Choroid plexus epithelial cell (primary cell): Measurements from ENCODE around the gene GRAMD2A.
"Not testable (repeated sequence)": the region's sequence is repeated elsewhere in the genome, so short reads cannot be mapped to it uniquely, and the experiment has no call there.

ENCODE experiments used
- DNase-seq: peaks from one replicate; pipeline ENCODE4 v3.0.0-alpha.2; 2010; ENCODE audit warnings: low read depth
- H3K4me3 ChIP-seq: 2 replicates; pipeline ENCODE4 v1.5.1; 2011; ENCODE audit warnings: low read depth, mild to moderate bottlenecking, control low read depth, low read length, moderate library complexity
- TF ChIP-seq, protein P1 (sequence below): conservative IDR thresholded peaks from 2 replicates; pipeline ENCODE4 v1.5.1; 2011; ENCODE audit warnings: low read depth, mild to moderate bottlenecking, control low read depth, inconsistent platforms, low read length, moderate library complexity

The GRAMD2A gene

DNA sequence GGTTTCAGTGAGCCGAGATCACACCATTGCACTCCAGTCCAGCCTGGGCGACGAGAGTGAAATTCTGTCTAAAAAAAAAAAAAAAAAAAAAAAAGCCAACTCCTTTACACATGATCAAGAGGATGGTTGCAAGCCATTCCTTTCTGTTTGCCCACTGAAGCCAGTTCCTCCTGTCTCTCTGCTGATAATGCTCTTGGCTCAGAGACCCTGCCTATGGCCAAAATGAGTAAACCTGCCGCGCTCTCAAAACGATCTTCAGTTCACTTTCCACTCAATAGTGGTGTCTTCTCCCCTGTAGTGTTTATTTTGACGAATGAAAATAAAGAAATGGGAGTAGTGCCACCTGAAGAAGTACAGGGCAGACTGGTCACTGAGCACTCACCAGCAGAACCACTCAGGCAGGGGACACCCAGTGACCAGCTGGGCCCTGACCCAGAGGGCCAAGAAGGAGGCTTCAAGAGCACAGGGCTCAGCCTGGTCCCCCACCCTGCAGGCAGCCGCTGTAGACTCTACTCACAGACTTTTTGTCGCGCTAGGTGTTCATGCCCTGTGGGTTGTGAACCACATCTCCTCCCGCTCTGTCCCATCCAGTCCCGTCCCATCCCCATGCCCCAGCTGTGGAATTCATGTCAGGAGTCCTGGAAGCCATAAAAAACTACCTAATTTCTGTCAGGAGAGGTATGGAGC is 23.6 kb downstream of the GRAMD2A start:
- no peak for DNase-seq
- TF ChIP-seq, protein P1, sequence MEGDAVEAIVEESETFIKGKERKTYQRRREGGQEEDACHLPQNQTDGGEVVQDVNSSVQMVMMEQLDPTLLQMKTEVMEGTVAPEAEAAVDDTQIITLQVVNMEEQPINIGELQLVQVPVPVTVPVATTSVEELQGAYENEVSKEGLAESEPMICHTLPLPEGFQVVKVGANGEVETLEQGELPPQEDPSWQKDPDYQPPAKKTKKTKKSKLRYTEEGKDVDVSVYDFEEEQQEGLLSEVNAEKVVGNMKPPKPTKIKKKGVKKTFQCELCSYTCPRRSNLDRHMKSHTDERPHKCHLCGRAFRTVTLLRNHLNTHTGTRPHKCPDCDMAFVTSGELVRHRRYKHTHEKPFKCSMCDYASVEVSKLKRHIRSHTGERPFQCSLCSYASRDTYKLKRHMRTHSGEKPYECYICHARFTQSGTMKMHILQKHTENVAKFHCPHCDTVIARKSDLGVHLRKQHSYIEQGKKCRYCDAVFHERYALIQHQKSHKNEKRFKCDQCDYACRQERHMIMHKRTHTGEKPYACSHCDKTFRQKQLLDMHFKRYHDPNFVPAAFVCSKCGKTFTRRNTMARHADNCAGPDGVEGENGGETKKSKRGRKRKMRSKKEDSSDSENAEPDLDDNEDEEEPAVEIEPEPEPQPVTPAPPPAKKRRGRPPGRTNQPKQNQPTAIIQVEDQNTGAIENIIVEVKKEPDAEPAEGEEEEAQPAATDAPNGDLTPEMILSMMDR, result no peak
- H3K4me3 ChIP-seq, result no peak overlapping the region

DNA sequence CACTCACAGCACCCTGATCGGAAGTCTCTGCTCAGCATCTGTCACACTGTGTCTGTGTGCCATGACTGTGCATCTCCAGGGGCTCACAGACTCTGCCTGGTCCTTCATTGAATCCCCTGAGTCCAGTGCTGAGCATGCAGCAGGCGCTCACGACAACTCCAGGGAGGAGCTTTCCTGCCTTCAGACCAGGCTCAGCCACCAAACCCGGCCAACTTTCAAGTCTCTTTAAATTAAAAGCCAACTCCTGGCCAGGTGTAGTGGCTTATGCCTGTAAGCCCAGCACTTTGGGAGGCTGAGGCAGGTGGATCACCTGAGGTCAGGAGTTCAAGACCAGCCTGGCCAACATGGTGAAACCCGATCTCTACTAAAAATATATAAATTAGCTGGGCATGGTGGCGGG is 24.2 kb downstream of the GRAMD2A start:
- no peak for DNase-seq
- no peak overlapping the region for H3K4me3 ChIP-seq
- TF ChIP-seq, protein P1, result no peak

DNA sequence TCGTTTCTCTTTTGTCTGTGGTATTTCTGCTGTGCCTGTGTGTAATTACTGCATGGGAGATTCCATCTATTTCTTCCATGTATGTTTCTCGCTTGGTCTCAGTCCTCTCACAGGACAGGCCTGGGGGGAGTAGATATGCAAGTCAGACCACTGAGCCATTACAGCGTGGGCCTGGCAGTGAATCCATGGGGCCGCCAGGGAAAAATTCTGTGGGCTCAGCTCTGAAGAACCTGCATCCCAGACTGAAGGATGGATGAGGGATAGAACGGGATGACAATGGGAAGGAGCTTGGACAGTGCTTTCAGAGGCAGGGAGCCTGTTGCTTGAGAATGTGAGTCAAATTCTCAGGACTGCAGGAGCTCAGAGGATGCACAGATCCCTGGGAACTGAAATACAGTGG is 24.8 kb downstream of the GRAMD2A start:
- TF ChIP-seq, protein P1, result no peak
- no peak for DNase-seq

DNA sequence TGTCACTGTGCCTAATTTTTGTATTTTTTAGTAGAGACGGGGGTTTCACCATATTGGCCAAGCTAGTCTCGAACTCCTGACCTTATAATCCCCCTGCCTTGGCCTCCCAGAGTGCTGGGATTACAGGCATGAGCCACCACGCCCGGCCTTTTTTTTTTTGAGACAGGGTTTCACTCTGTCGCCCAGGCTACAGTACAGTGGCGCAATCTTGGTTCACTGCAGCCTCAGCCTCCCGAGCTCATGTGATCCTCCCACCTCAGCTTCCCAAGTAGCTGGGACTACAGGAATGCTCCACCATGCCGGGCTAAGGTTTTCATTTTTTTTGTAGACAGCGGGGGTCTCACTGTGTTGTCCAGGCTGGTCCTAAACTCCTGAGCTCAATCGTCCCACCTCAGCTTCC is 25.6 kb downstream of the GRAMD2A start:
- not testable (repeated sequence) for H3K4me3 ChIP-seq, DNase-seq

More for the DNA sequence above, 24.8 kb downstream of the GRAMD2A start:
- no peak overlapping the region for H3K4me3 ChIP-seq

DNA sequence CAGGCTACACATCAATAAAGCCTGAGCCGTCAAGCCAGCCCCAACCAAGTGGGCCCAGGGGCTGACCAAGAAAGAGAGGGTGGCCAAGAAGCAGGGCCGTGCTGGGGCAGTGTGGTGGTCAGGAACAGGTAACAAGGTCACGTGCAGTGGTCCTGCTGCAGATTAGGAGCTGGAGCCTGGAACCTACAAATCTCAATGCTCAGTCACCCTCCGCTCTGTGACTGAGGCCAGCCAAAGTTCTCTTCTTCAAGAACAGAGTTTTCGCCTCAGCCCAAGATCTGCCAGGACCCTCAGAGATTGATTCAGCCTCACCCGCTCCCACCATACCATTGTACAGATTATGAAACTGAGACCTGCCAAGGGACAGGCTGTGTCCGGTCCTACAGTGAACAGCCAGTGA is 26.9 kb downstream of the GRAMD2A start:
- TF ChIP-seq, protein P1, result no peak
- no peak overlapping the region for H3K4me3 ChIP-seq
- DNase-seq, result no peak

DNA sequence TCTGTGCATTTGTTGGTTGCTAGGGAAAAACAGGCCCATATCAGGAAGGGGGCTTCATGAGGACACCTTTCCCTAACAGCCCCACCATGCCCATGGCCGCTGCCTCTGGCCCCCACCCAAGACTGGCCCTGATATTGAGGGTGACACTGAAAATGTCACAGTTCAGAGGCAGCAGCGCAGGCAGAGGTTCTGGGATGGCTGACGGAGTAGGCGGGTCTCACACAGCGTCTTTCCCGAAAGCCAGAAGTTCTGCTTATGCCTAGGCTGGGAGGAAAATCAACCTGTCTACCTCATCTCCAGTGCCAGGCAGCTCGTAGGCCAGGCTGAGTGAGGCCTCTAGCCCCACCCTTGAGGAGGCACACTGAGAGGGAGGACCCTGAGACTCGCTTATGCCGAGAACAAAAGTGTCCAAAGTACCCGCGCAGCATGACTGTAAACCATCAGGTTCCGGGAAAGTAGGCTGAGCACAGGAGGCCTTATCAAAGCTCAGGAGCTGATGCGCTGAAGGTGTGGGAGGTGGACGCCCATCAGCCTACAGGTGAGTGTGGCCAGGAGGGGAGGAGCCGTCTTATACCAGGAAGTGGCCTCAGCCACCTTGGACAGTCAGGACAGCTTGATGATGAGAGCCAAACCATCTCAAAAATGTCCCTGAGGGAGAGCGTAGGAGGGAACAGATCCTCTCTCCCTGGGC is 27.5 kb downstream of the GRAMD2A start:
- no peak for DNase-seq
- H3K4me3 ChIP-seq, result no peak overlapping the region
- TF ChIP-seq, protein P1, result no peak

DNA sequence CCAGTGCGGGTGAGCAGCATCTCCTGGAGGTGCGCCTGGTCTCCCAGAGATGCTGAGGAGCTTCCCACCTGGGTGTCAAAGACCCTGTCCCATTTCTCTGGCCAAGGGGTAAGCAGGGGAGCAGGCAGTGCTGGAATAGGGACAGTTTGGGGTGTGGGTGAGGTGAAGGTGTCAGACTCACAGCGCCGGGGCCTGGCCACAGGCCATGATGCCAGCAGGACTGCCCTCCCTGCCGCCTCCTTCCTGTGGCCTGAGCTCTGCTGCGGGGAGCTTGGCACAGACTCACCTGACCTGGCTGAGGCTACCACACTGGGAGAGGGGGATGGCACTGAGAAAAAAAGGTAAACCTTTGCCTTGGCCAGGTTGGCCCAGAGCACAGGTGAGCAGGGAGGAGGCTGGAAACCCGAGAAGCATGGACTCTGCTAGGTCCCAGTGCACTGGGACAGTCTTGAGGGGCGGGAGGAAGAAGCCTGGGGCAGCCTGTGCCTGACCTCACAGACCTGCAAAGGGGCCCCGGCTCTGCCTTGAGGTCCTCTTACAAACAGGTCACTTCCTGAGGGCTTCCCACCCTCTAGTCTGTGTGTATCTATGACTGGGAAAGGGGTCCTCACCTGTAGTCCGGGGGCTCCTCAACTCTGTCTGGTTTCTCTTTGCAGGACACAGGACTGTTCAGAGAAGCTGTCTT is 28.2 kb downstream of the GRAMD2A start:
- TF ChIP-seq, protein P1, result no peak
- H3K4me3 ChIP-seq, result no peak overlapping the region
- no peak for DNase-seq
